ENCODE data around the gene ZNF117. TPM values are rescaled to one million over a fixed set of nuclear protein-coding genes. Genes with fewer than 3 reads are reported as not detected.
"Not testable (repeated sequence)": the region's sequence is repeated elsewhere in the genome, so short reads cannot be mapped to it uniquely, and the experiment has no call there.

The ZNF117 gene
- 10 to 100 TPM in 2 of 4 donors, 1 to 10 TPM in 2; 3.1 to 22.3 (median 6.9) TPM for total RNA-seq

DNA sequence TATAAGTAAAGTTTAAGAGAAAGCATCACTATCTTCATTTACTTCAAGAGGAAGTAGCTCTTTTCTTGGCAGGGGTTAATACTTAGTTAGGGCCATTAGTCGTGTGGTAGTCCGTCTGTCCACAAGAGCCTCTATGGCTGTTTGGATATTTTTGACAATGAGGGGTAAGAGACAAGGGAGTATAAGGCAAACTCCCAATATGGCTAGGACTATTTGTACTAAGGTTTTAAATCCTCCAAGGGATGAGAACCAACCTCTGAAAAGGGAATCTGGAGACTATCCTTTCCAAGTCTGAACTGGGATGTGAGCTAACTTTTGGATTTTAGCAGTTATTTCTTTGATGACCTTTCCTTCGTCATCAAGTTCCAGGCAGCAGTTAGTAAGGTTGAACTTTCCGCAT, at the start of gene ZNF117:
ZNF117 (minus strand) TSS at position 101 of the 400 bp plus-strand sequence.
- no peaks in the 10 kb centered on the region for H3K27me3 ChIP-seq
- H3K36me3 ChIP-seq: peaks cover 0 to 4% (median 0%) of the 10 kb centered on the region in 3 donors
- no peak for TF ChIP-seq POLR2A (IDR thresholded peaks at IDR 0.05)
- TF ChIP-seq, protein P1, sequence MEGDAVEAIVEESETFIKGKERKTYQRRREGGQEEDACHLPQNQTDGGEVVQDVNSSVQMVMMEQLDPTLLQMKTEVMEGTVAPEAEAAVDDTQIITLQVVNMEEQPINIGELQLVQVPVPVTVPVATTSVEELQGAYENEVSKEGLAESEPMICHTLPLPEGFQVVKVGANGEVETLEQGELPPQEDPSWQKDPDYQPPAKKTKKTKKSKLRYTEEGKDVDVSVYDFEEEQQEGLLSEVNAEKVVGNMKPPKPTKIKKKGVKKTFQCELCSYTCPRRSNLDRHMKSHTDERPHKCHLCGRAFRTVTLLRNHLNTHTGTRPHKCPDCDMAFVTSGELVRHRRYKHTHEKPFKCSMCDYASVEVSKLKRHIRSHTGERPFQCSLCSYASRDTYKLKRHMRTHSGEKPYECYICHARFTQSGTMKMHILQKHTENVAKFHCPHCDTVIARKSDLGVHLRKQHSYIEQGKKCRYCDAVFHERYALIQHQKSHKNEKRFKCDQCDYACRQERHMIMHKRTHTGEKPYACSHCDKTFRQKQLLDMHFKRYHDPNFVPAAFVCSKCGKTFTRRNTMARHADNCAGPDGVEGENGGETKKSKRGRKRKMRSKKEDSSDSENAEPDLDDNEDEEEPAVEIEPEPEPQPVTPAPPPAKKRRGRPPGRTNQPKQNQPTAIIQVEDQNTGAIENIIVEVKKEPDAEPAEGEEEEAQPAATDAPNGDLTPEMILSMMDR (IDR thresholded peaks at IDR 0.05): no peak
- H3K4me3 ChIP-seq: no peak within 1 kb of the TSS
- H3K27ac ChIP-seq: no peak within 1 kb of the TSS
- H3K4me1 ChIP-seq: no peaks in the 10 kb centered on the region
- peaks cover 0 to 39% (median 12%) of the 10 kb centered on the region in 4 donors for H3K9me3 ChIP-seq
- DNase-seq: no peak

DNA sequence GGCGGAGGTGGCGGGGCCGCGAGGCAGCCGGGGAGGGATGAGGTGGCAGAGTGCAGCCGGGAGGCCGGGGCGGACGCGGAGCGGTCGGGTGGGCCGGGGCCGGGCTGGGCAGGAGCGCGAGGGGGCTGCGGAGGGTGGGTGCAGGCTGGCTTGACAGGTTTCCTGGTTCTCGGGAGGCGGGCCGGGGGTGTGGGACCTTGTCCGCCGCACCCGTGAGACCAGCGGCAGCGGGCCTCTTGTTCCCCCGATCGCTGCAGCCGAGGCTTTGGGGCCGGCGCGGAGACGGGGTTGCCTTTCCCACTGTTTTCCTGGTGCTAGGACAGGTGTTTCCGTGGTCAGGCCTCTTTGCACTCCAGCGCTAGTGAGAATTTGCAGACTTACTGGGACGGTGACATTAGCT, 47.9 kb upstream of the ZNF117 start:
- not testable (repeated sequence) for H3K36me3 ChIP-seq, H3K4me1 ChIP-seq, H3K27me3 ChIP-seq, H3K9me3 ChIP-seq
- DNase-seq: peak; percentile 25 to 76 (median 60)
- Histone ChIP-seq H3K4me3 (peak overlapping the region; percentile 81 to 97 (median 93)), H3K27ac (peak overlapping the region; percentile 87 to 97 (median 90))

DNA sequence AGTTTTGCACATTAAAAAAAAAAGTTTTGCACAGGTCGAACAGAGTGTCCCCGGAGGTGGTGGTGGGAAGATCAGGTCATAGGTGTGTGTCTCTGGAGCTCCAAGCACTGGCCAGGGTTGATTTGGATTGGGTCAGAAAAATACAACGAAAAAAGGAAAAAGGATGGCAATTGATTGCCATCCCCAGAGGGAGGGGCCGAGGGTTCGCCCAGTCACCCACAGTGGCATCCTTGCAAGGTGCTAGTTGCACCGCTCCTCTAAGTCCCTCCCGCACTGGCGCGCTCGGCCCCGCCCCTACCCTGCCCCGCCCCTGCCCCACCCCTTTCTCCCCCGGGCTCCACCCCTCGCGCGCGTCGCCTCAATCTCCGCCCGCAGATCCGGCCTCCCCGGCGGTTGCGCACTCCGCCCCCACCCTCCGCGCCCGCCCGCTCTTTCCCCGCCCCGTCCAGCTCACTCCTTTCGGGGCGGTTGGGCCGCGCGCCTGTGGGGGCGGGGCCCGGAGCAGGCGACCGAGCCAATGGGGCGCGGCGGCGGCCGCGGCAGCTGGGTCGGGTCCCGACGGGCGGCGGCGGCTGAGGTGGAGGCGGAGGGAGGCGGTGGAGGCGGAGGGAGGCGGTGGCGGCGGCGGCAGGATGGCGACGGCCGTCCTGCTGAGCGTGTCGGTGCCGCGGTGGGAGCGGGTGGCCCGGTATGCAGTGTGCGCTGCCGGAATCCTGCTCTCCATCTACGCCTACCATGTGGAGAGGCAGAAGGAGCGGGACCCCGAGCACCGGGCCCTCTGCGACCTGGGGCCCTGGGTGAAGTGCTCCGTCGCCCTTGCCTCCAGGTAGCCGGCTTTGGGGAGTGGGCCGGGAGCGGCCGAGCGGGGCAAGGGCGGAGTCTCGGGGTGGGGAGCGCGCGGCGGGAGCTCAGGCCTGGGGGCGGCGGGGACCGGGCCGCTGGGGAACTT, 47.2 kb upstream of the ZNF117 start:
- Histone ChIP-seq H3K27ac (peak overlapping the region; percentile 87 to 97 (median 90)), H3K4me1 (peaks cover 0 to 8% (median 0%) of the 10 kb centered on the region in 4 donors), H3K9me3 (no peaks in the 10 kb centered on the region), H3K36me3 (no peaks in the 10 kb centered on the region), H3K27me3 (no peaks in the 10 kb centered on the region), H3K4me3 (peak overlapping the region; percentile 81 to 97 (median 93))
- peak; percentile 89 to 98 (median 96) for DNase-seq
- TF ChIP-seq, protein P1 (IDR thresholded peaks at IDR 0.05): peak in 2 of 6 experiments; percentile 7
- TF ChIP-seq POLR2A (IDR thresholded peaks at IDR 0.05): peak in 1 of 2 donors; percentile 48

DNA sequence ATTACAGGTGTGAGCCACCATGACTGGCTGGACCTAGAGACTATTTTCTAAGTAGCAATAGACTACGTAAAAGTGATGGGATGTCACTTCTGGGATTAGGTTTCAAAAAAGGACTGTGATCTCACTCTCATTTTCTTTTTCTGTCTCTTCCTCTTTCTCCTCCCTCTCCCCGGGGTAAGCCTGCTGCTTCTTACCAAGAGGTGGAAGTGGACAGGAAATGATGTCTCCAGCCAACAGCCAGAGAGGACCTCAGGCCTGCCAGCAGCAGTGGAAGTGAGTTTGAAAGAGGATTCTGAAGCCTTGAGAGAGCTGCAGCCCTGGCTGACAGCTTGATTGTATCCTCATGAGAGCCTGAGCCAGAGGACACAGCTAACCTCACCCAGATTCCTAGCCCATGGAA, 45.7 kb upstream of the ZNF117 start:
- H3K27ac ChIP-seq, H3K4me1 ChIP-seq, H3K9me3 ChIP-seq: not testable (repeated sequence)

DNA sequence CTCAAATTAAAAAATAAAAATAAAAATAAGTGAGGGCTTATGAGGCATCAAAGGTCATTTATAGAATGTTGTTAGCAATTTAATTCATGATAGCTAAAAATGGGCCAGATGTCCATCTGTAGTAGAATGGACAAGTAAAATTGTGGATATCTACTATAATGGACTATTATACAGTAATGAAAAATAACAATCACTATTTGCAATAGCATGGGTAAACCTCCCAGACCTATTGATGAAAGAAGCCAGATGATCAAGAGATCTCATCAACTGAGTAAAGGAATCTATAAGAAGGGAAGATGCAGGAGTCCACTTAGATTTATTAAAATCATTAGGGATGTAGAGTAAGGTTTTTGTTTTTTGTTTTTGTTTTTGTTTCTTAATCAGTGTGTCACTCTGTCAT, 44.6 kb upstream of the ZNF117 start:
- not testable (repeated sequence) for H3K4me3 ChIP-seq, H3K27me3 ChIP-seq, H3K36me3 ChIP-seq, H3K4me1 ChIP-seq, DNase-seq, H3K9me3 ChIP-seq, H3K27ac ChIP-seq

More for the DNA sequence above, 45.7 kb upstream of the ZNF117 start:
- H3K4me3 ChIP-seq, DNase-seq, H3K36me3 ChIP-seq, H3K27me3 ChIP-seq: not testable (repeated sequence)

DNA sequence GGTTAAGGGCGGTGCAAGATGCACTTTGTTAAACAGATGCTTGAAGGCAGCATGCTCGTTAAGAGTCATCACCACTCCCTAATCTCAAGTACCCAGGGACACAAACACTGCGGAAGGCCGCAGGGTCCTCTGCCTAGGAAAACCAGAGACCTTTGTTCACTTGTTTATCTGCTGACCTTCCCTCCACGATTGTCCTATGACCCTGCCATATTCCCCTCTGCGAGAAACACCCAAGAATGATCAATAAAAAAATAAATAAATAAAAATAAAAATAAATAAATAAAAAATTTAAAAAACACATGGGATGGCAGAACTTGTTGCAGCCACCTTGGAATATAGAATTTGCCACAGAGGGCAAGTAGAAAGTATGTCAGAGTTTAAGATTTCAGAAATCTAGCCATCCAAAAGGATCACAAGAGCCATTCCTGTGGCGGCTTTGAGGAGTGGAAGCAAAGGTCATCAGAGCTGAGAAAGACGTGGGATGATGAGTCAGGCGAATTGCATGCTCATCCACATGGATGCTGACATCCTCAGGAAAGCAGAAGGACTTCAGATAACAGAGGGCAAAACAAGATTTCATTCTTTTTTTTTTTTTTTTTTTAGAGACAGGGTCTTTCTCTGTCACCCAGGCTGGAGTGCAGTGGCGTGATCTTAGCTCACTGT, 43.4 kb upstream of the ZNF117 start:
- H3K27ac ChIP-seq, DNase-seq, H3K4me3 ChIP-seq, H3K4me1 ChIP-seq, H3K27me3 ChIP-seq, H3K9me3 ChIP-seq, H3K36me3 ChIP-seq: not testable (repeated sequence)

DNA sequence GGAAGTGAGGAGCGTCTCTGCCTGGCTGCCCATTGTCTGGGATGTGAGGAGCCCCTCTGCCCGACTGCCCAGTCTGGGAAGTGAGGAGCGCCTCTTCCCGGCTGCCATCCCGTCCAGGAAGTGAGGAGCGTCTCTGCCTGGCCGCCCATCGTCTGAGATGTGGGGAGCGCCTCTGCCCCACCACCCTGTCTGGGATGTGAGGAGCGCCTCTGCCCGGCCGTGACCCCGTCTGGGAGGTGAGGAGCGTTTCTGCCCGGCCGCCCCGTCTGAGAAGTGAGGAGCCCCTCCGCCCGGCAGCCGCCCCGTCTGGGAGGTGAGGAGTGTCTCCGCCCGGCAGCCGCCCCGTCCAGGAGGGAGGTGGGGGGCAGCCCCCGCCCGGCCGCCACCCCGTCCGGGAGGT, 42.6 kb upstream of the ZNF117 start:
- H3K36me3 ChIP-seq, DNase-seq, H3K27ac ChIP-seq, H3K9me3 ChIP-seq, H3K4me3 ChIP-seq, H3K4me1 ChIP-seq, H3K27me3 ChIP-seq: not testable (repeated sequence)

DNA sequence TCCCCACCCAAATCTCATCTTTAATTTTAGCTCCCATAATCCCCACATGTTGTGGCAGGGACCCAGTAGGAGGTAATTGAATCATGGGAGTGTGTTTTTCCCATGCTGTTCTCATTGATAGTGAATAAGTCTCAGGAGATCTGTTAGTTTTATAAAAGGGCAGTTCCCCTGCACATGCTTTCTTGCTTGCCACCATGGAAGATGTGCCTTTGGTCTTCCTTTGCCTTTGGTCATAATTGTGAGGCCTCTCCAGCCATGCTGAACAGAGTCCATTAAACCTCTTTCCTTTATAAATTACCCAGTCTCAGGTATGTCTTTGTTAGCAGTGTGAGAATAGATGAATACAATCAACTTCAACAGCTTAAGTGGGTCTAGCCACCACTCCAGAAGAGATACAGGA, 34.2 kb upstream of the ZNF117 start:
- H3K27ac ChIP-seq, DNase-seq, H3K36me3 ChIP-seq, H3K4me3 ChIP-seq, H3K4me1 ChIP-seq, H3K9me3 ChIP-seq, H3K27me3 ChIP-seq: not testable (repeated sequence)

DNA sequence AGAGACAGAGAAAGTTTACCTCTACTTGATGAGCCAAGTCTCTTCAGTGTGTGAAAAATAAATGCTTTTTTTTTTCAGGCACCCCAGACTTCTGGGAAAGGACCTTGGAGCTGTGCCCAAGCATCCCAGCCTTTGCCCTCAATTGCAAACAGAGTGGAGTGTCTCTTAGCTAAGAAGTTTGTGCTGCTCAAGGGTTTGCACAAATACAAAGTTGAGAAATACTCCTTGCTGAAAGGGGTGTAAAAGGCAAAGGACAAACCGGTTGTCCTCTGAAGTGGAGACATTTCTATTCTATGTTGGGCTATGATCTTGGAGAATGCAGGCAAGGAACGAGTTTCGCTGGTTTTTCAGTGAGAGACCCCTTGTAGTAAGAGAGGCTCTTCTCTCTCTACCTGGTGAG, 30.1 kb upstream of the ZNF117 start:
- H3K4me3 ChIP-seq, H3K27me3 ChIP-seq, H3K36me3 ChIP-seq, H3K9me3 ChIP-seq, H3K4me1 ChIP-seq, H3K27ac ChIP-seq: not testable (repeated sequence)
- peak in 1 of 3 donors; percentile 51 for DNase-seq

DNA sequence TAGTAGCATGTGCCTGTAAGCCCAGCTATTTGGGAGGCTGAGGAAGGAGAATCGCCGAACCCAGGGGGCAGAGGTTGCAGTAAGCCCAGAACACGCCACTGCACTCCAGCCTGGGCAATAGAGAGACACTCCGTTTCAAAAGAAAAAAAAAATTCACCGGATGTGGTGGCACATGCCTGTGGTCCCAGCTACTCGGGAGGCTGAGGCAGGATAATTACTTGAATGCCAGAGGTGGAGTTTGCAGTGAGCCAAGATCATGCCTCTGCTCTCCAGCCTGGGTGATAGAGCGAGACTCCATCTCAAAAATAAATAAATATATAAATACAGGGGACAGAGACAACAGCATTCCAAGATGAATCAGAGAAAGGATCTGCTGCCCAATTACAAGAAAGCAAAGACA, 19.0 kb upstream of the ZNF117 start:
- H3K36me3 ChIP-seq, H3K9me3 ChIP-seq, H3K4me3 ChIP-seq, H3K27me3 ChIP-seq, H3K27ac ChIP-seq, DNase-seq: not testable (repeated sequence)
- H3K4me1 ChIP-seq: peaks cover 0 to 10% (median 2%) of the 10 kb centered on the region in 4 donors

DNA sequence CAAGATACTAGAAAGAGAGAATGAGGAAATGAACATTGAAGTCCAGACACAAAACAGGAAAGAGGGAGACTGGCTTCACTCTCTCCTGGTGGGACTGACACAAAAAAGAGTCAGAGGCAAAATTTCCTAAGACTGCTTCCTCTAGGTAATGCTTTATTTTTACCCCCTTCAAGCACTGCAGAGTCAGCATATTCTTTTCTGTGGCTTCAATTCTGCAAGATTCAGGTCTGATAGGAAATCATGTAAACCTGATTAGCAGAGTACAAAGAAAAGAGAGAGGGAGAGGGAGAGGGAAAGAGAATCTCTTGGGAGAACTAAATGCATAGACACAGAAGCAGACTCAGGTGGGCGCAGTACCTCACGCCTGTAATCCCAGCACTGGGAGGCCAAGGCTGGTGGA, 18.6 kb upstream of the ZNF117 start:
- not testable (repeated sequence) for DNase-seq, H3K27me3 ChIP-seq, H3K4me3 ChIP-seq, H3K36me3 ChIP-seq, H3K27ac ChIP-seq, H3K9me3 ChIP-seq
- peaks cover 0 to 12% (median 2%) of the 10 kb centered on the region in 4 donors for H3K4me1 ChIP-seq

DNA sequence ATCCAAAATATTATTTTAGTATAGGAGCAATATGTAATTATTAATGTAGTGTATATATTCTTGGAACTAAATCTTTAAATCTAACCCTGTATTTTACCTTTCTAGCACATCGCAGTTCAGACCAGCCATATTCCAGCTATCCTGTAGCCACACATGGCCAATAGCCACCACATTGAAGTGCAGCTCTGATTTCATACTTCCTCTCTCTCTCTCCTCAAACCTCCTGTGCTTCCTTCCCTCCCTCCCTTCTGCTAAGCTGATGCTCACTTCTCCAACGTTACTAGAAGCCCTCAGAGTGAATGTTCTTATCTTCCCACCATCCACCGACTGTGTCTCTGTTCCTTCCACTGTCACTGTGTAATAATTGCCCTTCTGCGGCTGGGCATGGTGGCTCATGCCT, 16.2 kb upstream of the ZNF117 start:
- not testable (repeated sequence) for H3K36me3 ChIP-seq, H3K27me3 ChIP-seq, H3K9me3 ChIP-seq, DNase-seq
- Histone ChIP-seq H3K27ac (peak overlapping the region in 3 of 4 donors; percentile 80 to 84 (median 84)), H3K4me1 (peaks cover 0 to 12% (median 2%) of the 10 kb centered on the region in 4 donors), H3K4me3 (peak overlapping the region; percentile 57 to 78 (median 68))

All from Peyer's patch (tissue), 4 donors.